ENCODE results near the gene FOCAD.

Gene FOCAD

GRCh38 chr9:20903212-20903611 lies 219.2 kb downstream of the FOCAD start:
- Histone ChIP-seq H3K36me3 (replicated peaks in 1 of 2; ENCODE audit: control insufficient read depth in 2 of 2, insufficient read depth in 2 of 2, low read length in 2 of 2) (peaks cover 1 to 9% of the 10 kb centered on the region in 2 donors), H2BK5ac (ENCODE audit: low read length) (no peak overlapping the region), H3K9ac (ENCODE audit: low read depth, low read length, poor library complexity) (no peak overlapping the region), H3K4ac (ENCODE audit: low read length) (no peak overlapping the region), H4K8ac (ENCODE audit: low read depth, low read length) (no peak overlapping the region), H2BK15ac (ENCODE audit: low read length) (no peak overlapping the region), H3K27me3 (ENCODE audit: control insufficient read depth in 3 of 3, insufficient read depth in 3 of 3, low read depth in 1 of 3, low read length in 3 of 3) (no peaks in the 10 kb centered on the region), H3K4me3 (ENCODE audit: low read length in 2 of 2) (no peak overlapping the region), H3K79me1 (ENCODE audit: low read depth, low read length) (no peaks in the 10 kb centered on the region), H2BK120ac (ENCODE audit: low read depth, low read length) (no peak overlapping the region), H2BK12ac (ENCODE audit: low read length) (no peak overlapping the region), H3K27ac (replicated peaks; ENCODE audit: low read length) (no peak overlapping the region), H3K4me2 (ENCODE audit: insufficient read depth, low read length, poor library complexity, severe bottlenecking) (no peak overlapping the region), H3K14ac (ENCODE audit: low read length) (no peak overlapping the region), H3K4me1 (ENCODE audit: control insufficient read depth in 2 of 2, insufficient read depth in 1 of 2, low read depth in 1 of 2, low read length in 2 of 2) (peaks cover 0 to 3% of the 10 kb centered on the region in 2 donors), H2AK5ac (ENCODE audit: low read depth, low read length) (no peak overlapping the region), H3K9me3 (replicated peaks in 1 of 2; ENCODE audit: control insufficient read depth in 2 of 2, insufficient read depth in 1 of 2, low read depth in 1 of 2, low read length in 2 of 2) (peaks cover 0 to 2% of the 10 kb centered on the region in 2 donors), H3K18ac (ENCODE audit: low read length) (no peak overlapping the region), H3K23ac (ENCODE audit: low read depth, low read length, poor library complexity) (no peak overlapping the region), H4K91ac (ENCODE audit: low read depth, low read length, poor library complexity) (no peak overlapping the region), H2AFZ (ENCODE audit: low read length) (no peak overlapping the region)
- DNase-seq (ENCODE audit: low spot score) = no peak
- WGBS, 2 donors (ENCODE audit: extremely low coverage in 2 of 2, insufficient read length in 2 of 2, insufficient replicate concordance in 1 of 2) = no CpG with 5 or more reads among the region's 5 CpGs

- H3K36me3 ChIP-seq (replicated peaks in 1 of 2; ENCODE audit: control insufficient read depth in 2 of 2, insufficient read depth in 2 of 2, low read length in 2 of 2) = peaks cover under 1 to 9% of the 10 kb centered on the region in 2 donors
- H2AK5ac ChIP-seq (ENCODE audit: low read depth, low read length) = no peak overlapping the region
- H3K4me1 ChIP-seq (ENCODE audit: control insufficient read depth in 2 of 2, insufficient read depth in 1 of 2, low read depth in 1 of 2, low read length in 2 of 2) = peaks cover 0 to 3% of the 10 kb centered on the region in 2 donors
- no peak overlapping the region for H3K4me2 ChIP-seq (ENCODE audit: insufficient read depth, low read length, poor library complexity, severe bottlenecking)
- H2BK120ac ChIP-seq (ENCODE audit: low read depth, low read length) = no peak overlapping the region
- H3K4ac ChIP-seq (ENCODE audit: low read length) = no peak overlapping the region
- H3K14ac ChIP-seq (ENCODE audit: low read length) = no peak overlapping the region
- no CpG with 5 or more reads among the region's 1 CpG for WGBS, 2 donors (ENCODE audit: extremely low coverage in 2 of 2, insufficient read length in 2 of 2, insufficient replicate concordance in 1 of 2)
- no peak for DNase-seq (ENCODE audit: low spot score)
- H2BK15ac ChIP-seq (ENCODE audit: low read length) = no peak overlapping the region
- no peak overlapping the region for H4K8ac ChIP-seq (ENCODE audit: low read depth, low read length)
- no peak overlapping the region for H3K9ac ChIP-seq (ENCODE audit: low read depth, low read length, poor library complexity)
- no peaks in the 10 kb centered on the region for H3K27me3 ChIP-seq (ENCODE audit: control insufficient read depth in 3 of 3, insufficient read depth in 3 of 3, low read depth in 1 of 3, low read length in 3 of 3)
- H3K9me3 ChIP-seq (replicated peaks in 1 of 2; ENCODE audit: control insufficient read depth in 2 of 2, insufficient read depth in 1 of 2, low read depth in 1 of 2, low read length in 2 of 2) = peaks cover 0 to 2% of the 10 kb centered on the region in 2 donors
- H3K4me3 ChIP-seq (ENCODE audit: low read length in 2 of 2) = no peak overlapping the region
- H3K23ac ChIP-seq (ENCODE audit: low read depth, low read length, poor library complexity) = no peak overlapping the region
- H2BK5ac ChIP-seq (ENCODE audit: low read length) = no peak overlapping the region
- no peak overlapping the region for H2BK12ac ChIP-seq (ENCODE audit: low read length)
- H3K79me1 ChIP-seq (ENCODE audit: low read depth, low read length) = no peaks in the 10 kb centered on the region
- no peak overlapping the region for H3K18ac ChIP-seq (ENCODE audit: low read length)
- H4K91ac ChIP-seq (ENCODE audit: low read depth, low read length, poor library complexity) = no peak overlapping the region
- H3K27ac ChIP-seq (replicated peaks; ENCODE audit: low read length) = no peak overlapping the region
- no peak overlapping the region for H2AFZ ChIP-seq (ENCODE audit: low read length)
Observed at GRCh38 chr9:20904995-20905394, 220.9 kb downstream of the FOCAD start.

GRCh38 chr9:20906326-20906725 lies 222.3 kb downstream of the FOCAD start:
- no peak overlapping the region for H2BK15ac ChIP-seq (ENCODE audit: low read length)
- no peak overlapping the region for H2AFZ ChIP-seq (ENCODE audit: low read length)
- no peak overlapping the region for H3K4me3 ChIP-seq (ENCODE audit: low read length in 2 of 2)
- no peak overlapping the region for H3K18ac ChIP-seq (ENCODE audit: low read length)
- H2BK120ac ChIP-seq (ENCODE audit: low read depth, low read length) = no peak overlapping the region
- no peak for DNase-seq (ENCODE audit: low spot score)
- no peak overlapping the region for H4K8ac ChIP-seq (ENCODE audit: low read depth, low read length)
- H3K4me2 ChIP-seq (ENCODE audit: insufficient read depth, low read length, poor library complexity, severe bottlenecking) = no peak overlapping the region
- no peaks in the 10 kb centered on the region for H3K27me3 ChIP-seq (ENCODE audit: control insufficient read depth in 3 of 3, insufficient read depth in 3 of 3, low read depth in 1 of 3, low read length in 3 of 3)
- no peak overlapping the region for H2BK12ac ChIP-seq (ENCODE audit: low read length)
- H3K4me1 ChIP-seq (ENCODE audit: control insufficient read depth in 2 of 2, insufficient read depth in 1 of 2, low read depth in 1 of 2, low read length in 2 of 2) = peaks cover 0 to 3% of the 10 kb centered on the region in 2 donors
- no peaks in the 10 kb centered on the region for H3K79me1 ChIP-seq (ENCODE audit: low read depth, low read length)
- H2BK5ac ChIP-seq (ENCODE audit: low read length) = no peak overlapping the region
- H3K23ac ChIP-seq (ENCODE audit: low read depth, low read length, poor library complexity) = no peak overlapping the region
- H3K4ac ChIP-seq (ENCODE audit: low read length) = no peak overlapping the region
- H4K91ac ChIP-seq (ENCODE audit: low read depth, low read length, poor library complexity) = no peak overlapping the region
- H3K27ac ChIP-seq (replicated peaks; ENCODE audit: low read length) = no peak overlapping the region
- no peak overlapping the region for H3K9ac ChIP-seq (ENCODE audit: low read depth, low read length, poor library complexity)
- no peak overlapping the region for H3K14ac ChIP-seq (ENCODE audit: low read length)
- H2AK5ac ChIP-seq (ENCODE audit: low read depth, low read length) = no peak overlapping the region
- peaks cover 0 to 2% of the 10 kb centered on the region in 2 donors for H3K9me3 ChIP-seq (replicated peaks in 1 of 2; ENCODE audit: control insufficient read depth in 2 of 2, insufficient read depth in 1 of 2, low read depth in 1 of 2, low read length in 2 of 2)
- no CpG with 5 or more reads among the region's 1 CpG for WGBS, 2 donors (ENCODE audit: extremely low coverage in 2 of 2, insufficient read length in 2 of 2, insufficient replicate concordance in 1 of 2)
- peaks cover 0 to 9% of the 10 kb centered on the region in 2 donors for H3K36me3 ChIP-seq (replicated peaks in 1 of 2; ENCODE audit: control insufficient read depth in 2 of 2, insufficient read depth in 2 of 2, low read length in 2 of 2)

GRCh38 chr9:20908461-20908860 lies 224.4 kb downstream of the FOCAD start:
- H2AFZ ChIP-seq (ENCODE audit: low read length) = no peak overlapping the region
- H2AK5ac ChIP-seq (ENCODE audit: low read depth, low read length) = no peak overlapping the region
- no peak overlapping the region for H3K9ac ChIP-seq (ENCODE audit: low read depth, low read length, poor library complexity)
- no peak overlapping the region for H4K91ac ChIP-seq (ENCODE audit: low read depth, low read length, poor library complexity)
- H3K14ac ChIP-seq (ENCODE audit: low read length) = no peak overlapping the region
- H3K23ac ChIP-seq (ENCODE audit: low read depth, low read length, poor library complexity) = no peak overlapping the region
- H4K8ac ChIP-seq (ENCODE audit: low read depth, low read length) = no peak overlapping the region
- peaks cover 0 to 2% of the 10 kb centered on the region in 2 donors for H3K9me3 ChIP-seq (replicated peaks in 1 of 2; ENCODE audit: control insufficient read depth in 2 of 2, insufficient read depth in 1 of 2, low read depth in 1 of 2, low read length in 2 of 2)
- no peak overlapping the region for H3K27ac ChIP-seq (replicated peaks; ENCODE audit: low read length)
- no CpG with 5 or more reads among the region's 2 CpGs for WGBS, 2 donors (ENCODE audit: extremely low coverage in 2 of 2, insufficient read length in 2 of 2, insufficient replicate concordance in 1 of 2)
- no peak overlapping the region for H2BK5ac ChIP-seq (ENCODE audit: low read length)
- no peak overlapping the region for H3K4me3 ChIP-seq (ENCODE audit: low read length in 2 of 2)
- H3K18ac ChIP-seq (ENCODE audit: low read length) = no peak overlapping the region
- no peak overlapping the region for H3K4ac ChIP-seq (ENCODE audit: low read length)
- H3K4me2 ChIP-seq (ENCODE audit: insufficient read depth, low read length, poor library complexity, severe bottlenecking) = no peak overlapping the region
- H3K27me3 ChIP-seq (ENCODE audit: control insufficient read depth in 3 of 3, insufficient read depth in 3 of 3, low read depth in 1 of 3, low read length in 3 of 3) = no peaks in the 10 kb centered on the region
- DNase-seq (ENCODE audit: low spot score) = no peak
- H2BK120ac ChIP-seq (ENCODE audit: low read depth, low read length) = no peak overlapping the region
- no peak overlapping the region for H2BK15ac ChIP-seq (ENCODE audit: low read length)
- peaks cover 0 to 16% of the 10 kb centered on the region in 2 donors for H3K36me3 ChIP-seq (replicated peaks in 1 of 2; ENCODE audit: control insufficient read depth in 2 of 2, insufficient read depth in 2 of 2, low read length in 2 of 2)
- H3K79me1 ChIP-seq (ENCODE audit: low read depth, low read length) = no peaks in the 10 kb centered on the region
- no peak overlapping the region for H2BK12ac ChIP-seq (ENCODE audit: low read length)
- H3K4me1 ChIP-seq (ENCODE audit: control insufficient read depth in 2 of 2, insufficient read depth in 1 of 2, low read depth in 1 of 2, low read length in 2 of 2) = no peaks in the 10 kb centered on the region

Data from neuronal stem cell (in vitro differentiated cells).